Psoas muscle (tissue), 8 donors: Measurements from ENCODE around the gene PROCR. TPM values are rescaled to one million over a fixed set of nuclear protein-coding genes. Genes with fewer than 3 reads are reported as not detected.
A peak's percentile ranks its signal among the peaks of the same experiment; 100 is the strongest.
"Not testable (repeated sequence)": the region's sequence is repeated elsewhere in the genome, so short reads cannot be mapped to it uniquely, and the experiment has no call there.

Experiments used
- ATAC-seq, 4 donors: fragments of 200-7000 bp; cut with Tn5 transposase; one replicate each; pipeline ENCODE4 v1.9.1; 2020; ENCODE audit warnings: moderate library complexity in 3 of 4, mild to moderate bottlenecking in 2 of 4
- DNase-seq, 2 donors: peaks; one replicate each; pipeline ENCODE4 v3.0.0-alpha.2; 2020
- H3K27ac ChIP-seq: fragments of 200-600 bp; one replicate; pipeline ENCODE4 v1.8.0; 2022
- H3K27me3 ChIP-seq, 3 donors: fragments of 200-600 bp in 1 of 3; one replicate each; pipeline versions ENCODE4 v1.6.1 to v1.8.0; 2013 to 2022; ENCODE audit warnings: low read length in 2 of 3, mild to moderate bottlenecking in 2 of 3, moderate library complexity in 1 of 3; ENCODE audit not compliant: insufficient read depth in 3 of 3
- H3K36me3 ChIP-seq, 2 donors: fragments of 200-600 bp in 1 of 2; one replicate each; pipeline versions ENCODE4 v1.6.1 to v1.8.0; 2013 to 2022; ENCODE audit warnings: low read depth in 1 of 2, mild to moderate bottlenecking in 1 of 2, moderate library complexity in 1 of 2; ENCODE audit not compliant: insufficient read depth in 1 of 2
- H3K4me1 ChIP-seq: fragments of 200-600 bp; one replicate; pipeline ENCODE4 v1.8.0; 2022
- H3K4me3 ChIP-seq: fragments of 200-600 bp; one replicate; pipeline ENCODE4 v1.8.0; 2022; ENCODE audit warnings: mild to moderate bottlenecking
- H3K9me3 ChIP-seq: fragments of 200-600 bp; one replicate; pipeline ENCODE4 v1.8.0; 2022
- WGBS, 3 donors: extraction: QIAGEN DNeasy Blood & Tissue Kit; methylation state at CpG; one replicate each; pipeline versions ENCODE4 v1.1.6 to v1.1.7; 2013; 5-methylcytosine and 5-hydroxymethylcytosine counted together
- intact Hi-C, 2 donors: fragments of 100-400 bp; cut with DNase I; formaldehyde crosslinking; loops; one replicate each; pipeline versions ENCODE4 v1.11.0 to v1.14.2; 2022
- polyA plus RNA-seq, 3 donors: library from polyadenylated mRNA; stranded (reverse); fragments of 200-250 nt; gene quantifications; one replicate each; pipeline ENCODE4 v1.2.3, GENCODE V29; 2013
- total RNA-seq, 4 donors: library from RNA; stranded (reverse); fragmentation: NEBNext Ultra II Directional in 2 of 4; extraction: Animal tissue kit (Norgen Biotek cat#: 25700) in 2 of 4; gene quantifications; one replicate each; pipeline versions ENCODE4 v1.2.1 to v1.2.4, GENCODE V29; 2021 to 2023
- TF ChIP-seq, protein P1 (sequence below): fragments of 200-600 bp; IDR thresholded peaks from one replicate; pipeline ENCODE4 v1.8.0; 2022; ENCODE audit warnings: antibody characterized with exemption
- donor health status: healthy with polysubstance abuse.
- donor health status: DM: no; HTN: no; CAD: no; lungs with moderate emphysema.
- donor health status: Bipolar disorder and iron deficiency.
- donor health status: healthy.
- donor health status: DM: yes; HTN: yes; CAD: no.
- donor health status: DM: no; HTN: no; CAD: no.
- donor health status: DM: no; HTN: no; CAD: no.
- donor health status: DM: yes; HTN: yes; CAD: no.

Gene PROCR
- total and polyA plus RNA-seq, 7 donors: 2.8 to 8.8 (median 6.1) TPM

DNA sequence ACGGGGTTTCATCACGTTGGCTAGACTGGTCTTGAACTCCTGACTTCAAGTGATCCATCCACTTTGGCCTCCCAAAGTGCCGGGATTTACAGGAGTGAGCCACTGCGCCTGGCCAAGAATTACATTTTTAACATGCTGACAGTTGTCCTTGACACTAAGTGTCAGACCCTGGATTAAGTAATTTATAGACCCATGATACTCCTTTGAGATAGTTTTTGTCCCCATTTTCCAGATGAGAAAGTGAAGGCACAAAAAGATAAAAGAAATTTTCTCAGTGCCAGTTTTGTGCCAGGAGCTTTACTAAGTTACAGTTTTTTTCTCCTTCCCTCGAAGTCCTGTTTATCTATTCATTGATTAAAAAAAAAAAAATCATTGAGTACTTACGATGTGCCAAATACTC, 14.9 kb upstream of the PROCR start:
- intact Hi-C loops: no loop called here
- 81 to 85% (median 82%) methylated on average over 6 of the region's 6 CpGs for WGBS, 3 donors
- TF ChIP-seq, protein P1, sequence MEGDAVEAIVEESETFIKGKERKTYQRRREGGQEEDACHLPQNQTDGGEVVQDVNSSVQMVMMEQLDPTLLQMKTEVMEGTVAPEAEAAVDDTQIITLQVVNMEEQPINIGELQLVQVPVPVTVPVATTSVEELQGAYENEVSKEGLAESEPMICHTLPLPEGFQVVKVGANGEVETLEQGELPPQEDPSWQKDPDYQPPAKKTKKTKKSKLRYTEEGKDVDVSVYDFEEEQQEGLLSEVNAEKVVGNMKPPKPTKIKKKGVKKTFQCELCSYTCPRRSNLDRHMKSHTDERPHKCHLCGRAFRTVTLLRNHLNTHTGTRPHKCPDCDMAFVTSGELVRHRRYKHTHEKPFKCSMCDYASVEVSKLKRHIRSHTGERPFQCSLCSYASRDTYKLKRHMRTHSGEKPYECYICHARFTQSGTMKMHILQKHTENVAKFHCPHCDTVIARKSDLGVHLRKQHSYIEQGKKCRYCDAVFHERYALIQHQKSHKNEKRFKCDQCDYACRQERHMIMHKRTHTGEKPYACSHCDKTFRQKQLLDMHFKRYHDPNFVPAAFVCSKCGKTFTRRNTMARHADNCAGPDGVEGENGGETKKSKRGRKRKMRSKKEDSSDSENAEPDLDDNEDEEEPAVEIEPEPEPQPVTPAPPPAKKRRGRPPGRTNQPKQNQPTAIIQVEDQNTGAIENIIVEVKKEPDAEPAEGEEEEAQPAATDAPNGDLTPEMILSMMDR: no peak
- H3K4me3 ChIP-seq: no peak overlapping the region
- H3K4me1 ChIP-seq: no peaks in the 10 kb centered on the region
- ATAC-seq (no peak), DNase-seq (no peak)
- no peaks in the 10 kb centered on the region for H3K27me3 ChIP-seq
- H3K9me3 ChIP-seq: no peaks in the 10 kb centered on the region
- no peak overlapping the region for H3K27ac ChIP-seq
- H3K36me3 ChIP-seq: no peaks in the 10 kb centered on the region

DNA sequence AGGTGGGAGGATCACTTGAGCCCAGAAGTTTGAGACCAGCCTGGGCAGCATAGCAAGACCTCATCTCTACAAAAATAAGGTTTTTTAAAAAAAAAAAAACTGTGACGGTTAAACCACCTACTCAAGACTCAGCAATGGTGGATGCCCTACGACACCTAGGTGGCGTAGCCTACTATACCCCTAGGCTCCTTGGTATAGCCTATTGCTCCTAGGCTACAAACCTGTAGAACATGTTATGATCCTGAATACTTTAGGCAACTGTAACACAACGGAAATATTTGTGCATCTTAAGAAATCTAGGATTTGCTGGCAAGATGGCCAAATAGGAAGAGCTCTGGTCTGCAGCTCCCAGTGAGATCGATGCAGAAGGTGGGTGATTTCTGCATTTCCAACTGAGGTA, 11.5 kb upstream of the PROCR start:
- H3K27ac ChIP-seq, H3K4me3 ChIP-seq, H3K36me3 ChIP-seq, H3K9me3 ChIP-seq, H3K27me3 ChIP-seq, intact Hi-C loops, H3K4me1 ChIP-seq, ATAC-seq, DNase-seq: not testable (repeated sequence)
- 88 to 93% (median 90%) methylated on average over 5 of the region's 5 CpGs for WGBS, 3 donors

DNA sequence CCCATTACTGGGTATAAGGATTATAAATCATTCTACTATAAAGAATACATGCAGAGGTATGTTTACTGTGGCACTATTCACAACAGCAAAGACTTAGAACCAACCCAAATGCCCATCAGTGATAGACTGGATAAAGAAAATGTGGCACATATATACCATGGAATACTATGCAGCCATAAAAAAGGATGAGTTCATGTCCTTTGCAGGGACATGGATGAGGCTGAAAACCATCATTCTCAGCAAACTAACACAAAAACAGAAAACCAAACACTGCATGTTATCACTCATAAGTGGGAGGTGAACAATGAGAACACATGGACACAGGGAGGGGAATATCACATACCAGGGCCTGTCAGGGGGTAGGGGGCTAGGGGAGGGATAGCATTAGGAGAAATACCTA, 7.3 kb upstream of the PROCR start:
- H3K4me1 ChIP-seq, H3K4me3 ChIP-seq, H3K27me3 ChIP-seq, DNase-seq, H3K9me3 ChIP-seq, ATAC-seq, H3K27ac ChIP-seq, intact Hi-C loops, H3K36me3 ChIP-seq: not testable (repeated sequence)

DNA sequence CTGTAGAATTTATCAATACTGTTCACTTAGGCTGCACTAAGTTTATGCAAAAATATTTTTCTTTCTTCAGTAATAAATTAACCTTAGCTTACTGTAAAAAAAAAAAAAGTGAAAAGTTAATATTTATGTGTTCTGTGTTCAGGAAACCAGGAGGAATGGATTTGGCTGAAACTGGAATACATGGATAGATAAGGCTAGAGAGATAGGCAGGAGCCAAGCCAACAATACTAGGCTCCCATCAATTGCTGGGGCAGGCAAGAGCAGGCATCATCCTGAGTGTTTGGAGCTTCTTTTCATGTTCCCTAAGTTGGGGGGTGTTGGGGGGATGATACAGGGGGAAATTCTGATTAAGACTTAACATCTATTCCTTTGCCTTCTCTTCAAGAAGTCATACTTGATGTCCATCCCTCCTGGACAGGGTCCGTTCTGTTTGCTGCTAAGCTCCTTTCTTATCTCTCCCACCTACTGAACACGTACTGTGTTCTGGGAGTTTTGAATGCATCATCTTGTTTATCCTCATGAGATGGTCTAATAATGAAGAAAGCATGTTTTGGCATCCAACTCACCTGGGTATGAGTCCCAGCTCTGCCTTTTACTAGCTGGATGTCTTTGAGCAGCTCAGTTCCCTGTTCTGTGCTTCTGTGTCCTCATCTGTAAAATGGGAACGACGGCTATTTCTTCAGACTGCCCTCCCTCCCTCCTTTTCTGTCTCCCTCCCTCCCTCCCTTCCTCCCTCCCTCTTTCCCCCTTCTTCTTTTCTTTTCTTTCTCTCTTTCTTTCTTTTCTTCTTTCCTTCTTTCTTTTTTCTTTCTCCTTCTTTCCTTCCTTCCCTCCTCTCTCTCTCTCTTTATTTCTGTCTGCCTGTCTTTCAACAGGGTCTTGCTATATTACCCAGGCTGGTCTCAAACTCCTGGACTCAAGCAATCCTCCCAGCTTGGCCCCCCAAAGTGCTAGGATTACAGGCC, 6.4 kb upstream of the PROCR start:
- H3K4me1 ChIP-seq: peaks cover 4% of the 10 kb centered on the region
- no peaks in the 10 kb centered on the region for H3K36me3 ChIP-seq
- no peak overlapping the region for H3K4me3 ChIP-seq
- no peaks in the 10 kb centered on the region for H3K27me3 ChIP-seq
- ATAC-seq (no peak), DNase-seq (no peak)
- no peaks in the 10 kb centered on the region for H3K9me3 ChIP-seq
- WGBS, 3 donors: 70 to 80% (median 78%) methylated on average over 4 of the region's 4 CpGs
- H3K27ac ChIP-seq: no peak overlapping the region
- TF ChIP-seq, protein P1: no peak
- intact Hi-C loops: no loop called here

DNA sequence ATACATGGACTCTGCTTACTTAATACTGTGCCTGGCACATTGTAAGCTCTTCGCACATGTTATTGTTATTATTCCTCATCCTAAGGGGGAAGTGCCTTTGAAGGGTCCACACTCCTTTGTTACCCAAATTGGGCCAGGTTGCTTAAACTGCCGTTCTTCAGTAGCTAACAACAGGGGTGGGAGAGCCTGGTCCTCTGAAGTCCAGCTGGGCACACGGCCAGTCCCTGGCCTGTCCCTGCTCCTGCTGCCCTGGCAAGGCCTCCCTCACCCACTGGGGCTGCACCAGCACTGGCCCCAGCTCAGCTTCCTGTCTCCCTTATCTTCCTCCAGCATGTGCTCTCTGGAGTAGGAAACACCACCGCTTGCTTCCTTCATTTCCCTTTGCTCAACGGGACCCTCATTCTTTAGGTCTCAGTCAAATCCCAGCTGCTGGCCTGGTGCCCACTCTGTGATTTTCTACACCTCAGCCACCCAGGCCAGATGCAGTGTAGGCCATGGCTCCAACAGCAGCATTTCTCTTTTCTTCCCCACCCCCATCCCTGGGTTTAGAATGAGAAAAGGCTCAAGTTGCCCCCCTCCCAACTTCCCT, 5.5 kb upstream of the PROCR start:
- no peak overlapping the region for H3K4me3 ChIP-seq
- 29 to 38% (median 32%) methylated on average over 5 of the region's 5 CpGs for WGBS, 3 donors
- H3K4me1 ChIP-seq: peaks cover 4% of the 10 kb centered on the region
- H3K27ac ChIP-seq: no peak overlapping the region
- DNase-seq (peak; percentile 55 to 67), ATAC-seq (peak in 3 of 4 donors; percentile 56 to 64 (median 57))
- TF ChIP-seq, protein P1: no peak
- H3K36me3 ChIP-seq: no peaks in the 10 kb centered on the region
- intact Hi-C loops: no loop called here
- H3K9me3 ChIP-seq: no peaks in the 10 kb centered on the region
- no peaks in the 10 kb centered on the region for H3K27me3 ChIP-seq
